Measurements from ENCODE around the gene PSMB8.

GRCh38 chr6:32835167-32835893 is 8.5 kb downstream of the PSMB8 start:
- TF ChIP-seq, protein P1, sequence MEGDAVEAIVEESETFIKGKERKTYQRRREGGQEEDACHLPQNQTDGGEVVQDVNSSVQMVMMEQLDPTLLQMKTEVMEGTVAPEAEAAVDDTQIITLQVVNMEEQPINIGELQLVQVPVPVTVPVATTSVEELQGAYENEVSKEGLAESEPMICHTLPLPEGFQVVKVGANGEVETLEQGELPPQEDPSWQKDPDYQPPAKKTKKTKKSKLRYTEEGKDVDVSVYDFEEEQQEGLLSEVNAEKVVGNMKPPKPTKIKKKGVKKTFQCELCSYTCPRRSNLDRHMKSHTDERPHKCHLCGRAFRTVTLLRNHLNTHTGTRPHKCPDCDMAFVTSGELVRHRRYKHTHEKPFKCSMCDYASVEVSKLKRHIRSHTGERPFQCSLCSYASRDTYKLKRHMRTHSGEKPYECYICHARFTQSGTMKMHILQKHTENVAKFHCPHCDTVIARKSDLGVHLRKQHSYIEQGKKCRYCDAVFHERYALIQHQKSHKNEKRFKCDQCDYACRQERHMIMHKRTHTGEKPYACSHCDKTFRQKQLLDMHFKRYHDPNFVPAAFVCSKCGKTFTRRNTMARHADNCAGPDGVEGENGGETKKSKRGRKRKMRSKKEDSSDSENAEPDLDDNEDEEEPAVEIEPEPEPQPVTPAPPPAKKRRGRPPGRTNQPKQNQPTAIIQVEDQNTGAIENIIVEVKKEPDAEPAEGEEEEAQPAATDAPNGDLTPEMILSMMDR (tag by site-specific recombination; IDR thresholded peaks at IDR 0.05), result no peak
- no peak for TF ChIP-seq ZNF623 (tag by site-specific recombination; IDR thresholded peaks at IDR 0.05)
- no peak for TF ChIP-seq ZNF24 (tag by site-specific recombination; IDR thresholded peaks at IDR 0.05)
- no peak for TF ChIP-seq ZNF768 (tag by site-specific recombination; IDR thresholded peaks at IDR 0.05)
- no peak for TF ChIP-seq ZNF776 (tag by site-specific recombination; IDR thresholded peaks at IDR 0.05; ENCODE audit: borderline replicate concordance)
- TF ChIP-seq TCF7L2 (IDR thresholded peaks at IDR 0.05; ENCODE audit: borderline replicate concordance, low read depth, low read length), result no peak
